ENCODE data around the gene ZMYND8. TPM values are rescaled to one million over a fixed set of nuclear protein-coding genes. Genes with fewer than 3 reads are reported as not detected.
"Not testable (repeated sequence)": the region's sequence is repeated elsewhere in the genome, so short reads cannot be mapped to it uniquely, and the experiment has no call there.

Gene ZMYND8
- total and polyA plus RNA-seq, 10 of the 15 experiments (the other 5 are each of a cell fraction or from before 2014, with no cell fraction given) = 12.9 to 54.8 (median 23.1) TPM

DNA sequence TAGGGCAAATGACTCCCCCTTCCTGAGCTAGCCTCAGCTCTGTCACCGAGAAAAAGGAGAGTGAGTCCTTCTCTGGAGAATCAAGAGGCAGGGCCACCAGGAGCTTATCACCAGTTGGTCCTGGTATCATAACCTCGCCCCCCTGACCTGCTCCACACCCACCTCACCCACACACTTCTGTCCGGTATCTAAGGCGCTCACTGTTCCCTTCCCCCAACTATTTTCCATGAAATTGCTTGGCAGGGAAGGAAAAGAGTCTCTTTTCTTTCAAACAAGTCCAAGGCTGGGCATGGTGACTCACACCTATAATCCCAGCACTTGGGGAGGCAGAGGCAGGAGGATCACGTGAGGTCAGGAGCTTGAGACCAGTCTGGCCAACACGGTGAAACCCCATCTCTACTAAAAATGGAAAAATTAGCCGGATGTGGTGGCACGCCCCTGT, 77.6 kb downstream of the ZMYND8 start:
- ChIA-PET POLR2A (interaction anchor here (0.6 to 0.9 kb wide), 2 partner anchors 38 to 39 kb away, joined by 3 to 6 read pairs; no protein-coding TSS in a partner anchor), CTCF (interaction anchor here (1.1 to 9.7 kb wide), 5 partner anchors 9 to 105 kb away, joined by 3 to 148 read pairs (median 5); no protein-coding TSS in a partner anchor), RAD21 (ENCODE audit: unreplicated experiment) (interaction anchor here (2.5 kb wide), 1 partner anchor 105 kb away, joined by 10 read pairs; no protein-coding TSS in a partner anchor), SMC1A (ENCODE audit: uncharacterized antibody, unreplicated experiment) (interaction anchor here (1.1 to 2.9 kb wide), 2 partner anchors 16 to 69 kb away, joined by 3 to 13 read pairs; no protein-coding TSS in a partner anchor)
- Histone ChIP-seq H3K36me3 (ENCODE audit: control insufficient read depth in 2 of 2, insufficient read depth in 2 of 2, low read length in 1 of 2) (peaks cover 24 to 27% of the 10 kb centered on the region in 2 experiments), H2AFZ (ENCODE audit: control insufficient read depth, low read depth, low read length) (no peak overlapping the region), H3K27me3 (replicated peaks in 1 of 2; ENCODE audit: control insufficient read depth in 2 of 2, insufficient read depth in 2 of 2, low read length in 1 of 2) (no peaks in the 10 kb centered on the region), H4K20me1 (ENCODE audit: control insufficient read depth, insufficient read depth) (no peaks in the 10 kb centered on the region), H3K4me2 (ENCODE audit: control insufficient read depth, insufficient read depth) (no peak overlapping the region), H3K4me1 (ENCODE audit: control insufficient read depth, insufficient read depth, low read length) (peaks cover 18% of the 10 kb centered on the region), H3K9ac (ENCODE audit: control insufficient read depth, insufficient read depth, low read length) (no peak overlapping the region), H3K9me3 (replicated peaks; ENCODE audit: control insufficient read depth, insufficient read depth, low read length) (no peaks in the 10 kb centered on the region), H3K4me3 (no peak overlapping the region), H3K79me2 (ENCODE audit: control insufficient read depth, insufficient read depth, low read length) (peaks cover 4% of the 10 kb centered on the region), H3K27ac (ENCODE audit: control insufficient read depth, insufficient read depth) (no peak overlapping the region)
- no peak for ATAC-seq
- no peak for TF ChIP-seq TARDBP (IDR thresholded peaks at IDR 0.05; ENCODE audit: borderline replicate concordance)
- TF ChIP-seq ETV6 (conservative IDR thresholded peaks at IDR 0.05 in 1 of 2, IDR thresholded peaks at IDR 0.05 in 1 of 2; ENCODE audit: borderline replicate concordance in 1 of 2, low read depth in 1 of 2) = 0 out of 4 replicates have a peak, but pooled peaks of 1 of the 2 experiments have one; percentile 54
- 95% methylated on average over 8 of the region's 8 CpGs for WGBS (ENCODE audit: insufficient coverage, insufficient replicate concordance, low lambda C conversion rate, missing lambda C conversion rate)
- in situ Hi-C loops (cut with MboI) = loop anchor here (5.0 to 10.0 kb wide), 2 partner anchors 106 to 343 kb away; no protein-coding TSS in a partner anchor
- no TSS peak for BruUV-seq (replicated peaks)
- no peak for DNase-seq (ENCODE audit: low read depth, low spot score)
- no peak for FAIRE-seq
- intact Hi-C loops (cut with micrococcal nuclease; ENCODE audit: unreplicated experiment) = no loop called here

DNA sequence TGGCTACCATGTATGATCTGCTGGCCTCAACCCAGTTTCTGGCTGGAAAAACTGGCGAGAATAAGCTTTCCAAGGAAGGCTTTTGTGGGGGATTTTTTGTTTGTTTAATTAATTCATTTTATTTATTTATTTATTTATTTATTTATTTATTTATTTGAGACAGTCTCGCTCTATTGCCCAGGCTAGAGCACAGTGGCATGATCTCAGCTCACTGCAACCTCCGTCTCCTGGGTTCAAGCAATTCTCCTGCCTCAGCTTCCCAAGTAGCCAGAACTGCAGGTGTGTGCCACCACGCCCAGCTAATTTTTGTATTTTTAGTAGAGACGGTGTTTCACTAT, 79.0 kb downstream of the ZMYND8 start:
- ChIA-PET RAD21 (ENCODE audit: unreplicated experiment) (interaction anchor here (2.5 kb wide), 1 partner anchor 106 kb away, joined by 10 read pairs; no protein-coding TSS in a partner anchor), SMC1A (ENCODE audit: uncharacterized antibody, unreplicated experiment) (interaction anchor here (0.9 to 8.0 kb wide), 4 partner anchors 14 to 105 kb away, joined by 3 to 266 read pairs (median 8); no protein-coding TSS in a partner anchor), CTCF (interaction anchor here (0.7 to 9.7 kb wide), 3 partner anchors 17 to 107 kb away, joined by 3 to 148 read pairs (median 5); no protein-coding TSS in a partner anchor), POLR2A (interaction anchor here (0.6 kb wide), 1 partner anchor 22 kb away, joined by 3 read pairs; no protein-coding TSS in a partner anchor)
- H4K20me1 ChIP-seq (ENCODE audit: control insufficient read depth, insufficient read depth); DNase-seq (ENCODE audit: low read depth, low spot score); H3K4me2 ChIP-seq (ENCODE audit: control insufficient read depth, insufficient read depth); BruUV-seq (replicated peaks); H3K9me3 ChIP-seq (replicated peaks; ENCODE audit: control insufficient read depth, insufficient read depth, low read length); intact Hi-C loops (cut with micrococcal nuclease; ENCODE audit: unreplicated experiment); H2AFZ ChIP-seq (ENCODE audit: control insufficient read depth, low read depth, low read length); H3K27me3 ChIP-seq (replicated peaks in 1 of 2; ENCODE audit: control insufficient read depth in 2 of 2, insufficient read depth in 2 of 2, low read length in 1 of 2); ATAC-seq; FAIRE-seq; H3K4me3 ChIP-seq; H3K27ac ChIP-seq (ENCODE audit: control insufficient read depth, insufficient read depth); H3K9ac ChIP-seq (ENCODE audit: control insufficient read depth, insufficient read depth, low read length): not testable (repeated sequence)
- in situ Hi-C loops (cut with MboI) = loop anchor here (5.0 to 10.0 kb wide), 2 partner anchors 107 to 345 kb away; no protein-coding TSS in a partner anchor
- Histone ChIP-seq H3K36me3 (ENCODE audit: control insufficient read depth in 2 of 2, insufficient read depth in 2 of 2, low read length in 1 of 2) (peaks cover 17 to 21% of the 10 kb centered on the region in 2 experiments), H3K4me1 (ENCODE audit: control insufficient read depth, insufficient read depth, low read length) (peaks cover 28% of the 10 kb centered on the region), H3K79me2 (ENCODE audit: control insufficient read depth, insufficient read depth, low read length) (peaks cover 15% of the 10 kb centered on the region)
- 91% methylated on average over 5 of the region's 5 CpGs for WGBS (ENCODE audit: insufficient coverage, insufficient replicate concordance, low lambda C conversion rate, missing lambda C conversion rate)

Data from GM12878 (cell line).